GM15510 (cell line): ENCODE measurements around the gene ADAMTSL4.

Experiments
- POLR2A ChIP-seq: IDR thresholded peaks from 3 replicates; pipeline ENCODE4 v1.6.1; 2011; ENCODE audit warnings: borderline replicate concordance; ENCODE audit not compliant: insufficient read length; ENCODE audit errors: extremely low read depth

Gene ADAMTSL4

GRCh38 chr1:150557065-150557600 is 7.9 kb downstream of the ADAMTSL4 start:
- no peak for TF ChIP-seq POLR2A

GRCh38 chr1:150557813-150558212 is 8.6 kb downstream of the ADAMTSL4 start:
- TF ChIP-seq POLR2A = no peak

- TF ChIP-seq POLR2A = no peak
Observed at GRCh38 chr1:150558303-150558704, 9.1 kb downstream of the ADAMTSL4 start.

GRCh38 chr1:150558761-150559655 is 9.8 kb downstream of the ADAMTSL4 start:
- TF ChIP-seq POLR2A = no peak

- TF ChIP-seq POLR2A = no peak
Observed at GRCh38 chr1:150559656-150560010, 10.4 kb downstream of the ADAMTSL4 start.

GRCh38 chr1:150560011-150560438 is 10.8 kb downstream of the ADAMTSL4 start:
- TF ChIP-seq POLR2A = no peak

- no peak for TF ChIP-seq POLR2A
Observed at GRCh38 chr1:150560576-150561253, 11.5 kb downstream of the ADAMTSL4 start.

GRCh38 chr1:150561254-150561973 is 12.2 kb downstream of the ADAMTSL4 start:
- TF ChIP-seq POLR2A = peak; percentile 62

GRCh38 chr1:150561974-150562445 is 12.8 kb downstream of the ADAMTSL4 start:
- peak; percentile 57 for TF ChIP-seq POLR2A

- no peak for TF ChIP-seq POLR2A
Observed at GRCh38 chr1:150562446-150563339, 13.5 kb downstream of the ADAMTSL4 start.

- TF ChIP-seq POLR2A = no peak
Observed at GRCh38 chr1:150563340-150564038, 14.3 kb downstream of the ADAMTSL4 start.

GRCh38 chr1:150564051-150564991 is 15.1 kb downstream of the ADAMTSL4 start:
- TF ChIP-seq POLR2A = no peak
